Ramos (cell line): ENCODE measurements around the gene SRC.

Source experiments
- in situ Hi-C: fragments of 300-500 bp; cut with MboI; formaldehyde crosslinking; loops from one replicate; pipeline ENCODE4 v1.14.3; 2022; ENCODE audit warnings: low sequenced_read_pairs; ENCODE audit not compliant: unreplicated experiment

The SRC gene

DNA sequence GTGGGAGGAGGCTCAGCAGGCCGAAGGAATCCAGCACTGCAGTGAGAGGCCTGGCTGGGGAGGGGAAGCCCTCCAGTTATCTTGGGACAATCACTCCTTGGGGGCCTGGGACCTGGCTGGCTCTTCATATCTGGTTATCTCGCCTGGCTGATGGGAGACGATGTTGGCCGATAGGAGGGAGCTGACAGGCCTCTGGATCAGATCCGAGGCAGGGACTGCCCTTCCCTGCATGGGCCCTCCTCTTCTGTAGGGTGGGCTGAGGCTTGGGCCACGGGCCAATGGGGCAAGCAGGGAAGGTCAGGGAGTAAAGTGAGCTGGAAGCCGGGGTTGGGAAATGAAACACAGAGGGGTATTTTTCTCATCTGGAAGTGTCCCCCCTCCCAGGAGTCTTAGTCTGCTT lies 31.3 kb upstream of the SRC start:
- in situ Hi-C loops, result no loop called here

DNA sequence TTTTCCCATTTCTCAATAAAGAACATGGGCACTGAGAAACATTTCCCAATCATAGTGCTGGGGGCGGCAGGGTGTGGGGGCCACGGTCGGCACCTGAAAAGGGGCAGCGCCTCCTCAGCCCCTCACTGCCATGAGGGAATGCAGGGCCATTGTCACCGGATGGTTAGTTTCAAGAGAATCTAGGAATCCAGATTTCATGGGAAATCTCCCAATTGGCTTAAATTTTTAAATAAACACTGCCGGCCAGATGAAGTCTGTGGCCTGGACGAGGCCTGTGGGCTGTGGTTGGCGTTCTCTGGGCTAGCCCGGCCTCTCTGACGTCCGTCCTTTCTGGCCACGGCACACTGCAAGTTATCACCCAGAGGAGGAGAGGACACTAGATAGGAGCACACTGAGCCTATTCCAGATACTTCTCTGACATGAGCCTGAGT lies 30.9 kb upstream of the SRC start:
- in situ Hi-C loops, result no loop called here

DNA sequence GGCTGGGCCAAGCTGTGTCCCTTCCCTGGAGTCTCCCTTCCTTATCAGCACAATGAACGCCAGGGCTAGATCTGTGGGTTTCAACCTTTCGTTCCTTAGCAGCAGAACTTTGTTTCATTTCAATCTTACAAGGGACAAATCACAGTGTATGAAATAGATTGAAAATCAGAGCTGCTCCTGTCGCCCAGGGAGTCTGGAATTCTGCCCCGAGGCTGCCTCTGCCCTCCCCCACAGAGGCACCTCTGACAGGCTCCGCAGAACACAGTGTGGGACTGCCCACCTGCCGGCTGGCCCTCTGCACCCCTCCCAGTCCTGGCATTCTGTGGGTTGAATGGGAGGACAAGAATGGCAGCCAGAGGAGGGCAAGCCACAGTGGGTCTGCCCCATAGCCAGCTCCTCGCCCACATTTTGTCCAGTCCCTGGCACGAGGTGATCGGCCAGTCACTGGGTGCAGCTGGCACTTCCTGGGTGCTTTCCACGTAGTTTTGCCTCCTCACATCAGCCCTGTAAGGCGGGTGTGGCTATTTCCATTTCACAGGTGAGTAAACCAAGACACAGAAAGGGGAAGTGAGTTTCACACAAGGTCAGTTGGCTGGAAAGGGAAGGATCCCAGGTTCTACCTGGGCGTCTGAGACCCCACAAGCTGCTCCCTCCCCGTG lies 30.4 kb upstream of the SRC start:
- in situ Hi-C loops, result no loop called here

DNA sequence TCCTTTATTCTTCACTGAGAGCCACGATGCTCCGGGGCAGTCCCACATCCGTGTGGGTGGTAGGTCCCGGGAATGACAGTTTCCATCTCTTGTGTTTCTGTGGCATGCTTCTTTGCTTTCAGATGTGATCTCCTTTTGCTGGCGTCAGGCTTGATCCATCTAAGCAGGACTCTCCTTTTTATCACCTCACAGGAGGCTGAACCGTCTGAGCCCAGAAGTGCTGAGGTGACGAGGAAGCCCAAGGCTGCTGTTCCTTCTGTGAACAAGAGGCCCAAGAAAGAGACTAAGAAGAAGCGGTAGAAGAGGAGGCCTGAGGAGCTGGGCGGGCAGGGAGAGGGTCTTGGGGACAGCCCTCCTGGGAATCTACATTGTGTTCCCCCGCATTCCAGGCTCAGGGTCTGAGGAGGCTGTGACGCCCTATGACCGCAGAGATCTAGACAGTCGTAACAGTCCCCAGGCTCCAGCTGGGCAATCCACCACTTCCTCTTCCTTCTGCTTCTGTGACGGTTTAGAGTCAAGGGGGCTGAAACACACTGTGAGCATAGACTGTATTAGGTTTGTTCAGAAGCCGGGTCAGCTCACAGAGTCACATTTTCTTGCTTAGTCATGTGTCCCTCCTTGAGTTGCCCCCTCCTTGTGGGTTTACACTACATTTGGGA lies 29.7 kb upstream of the SRC start:
- in situ Hi-C loops, result no loop called here

DNA sequence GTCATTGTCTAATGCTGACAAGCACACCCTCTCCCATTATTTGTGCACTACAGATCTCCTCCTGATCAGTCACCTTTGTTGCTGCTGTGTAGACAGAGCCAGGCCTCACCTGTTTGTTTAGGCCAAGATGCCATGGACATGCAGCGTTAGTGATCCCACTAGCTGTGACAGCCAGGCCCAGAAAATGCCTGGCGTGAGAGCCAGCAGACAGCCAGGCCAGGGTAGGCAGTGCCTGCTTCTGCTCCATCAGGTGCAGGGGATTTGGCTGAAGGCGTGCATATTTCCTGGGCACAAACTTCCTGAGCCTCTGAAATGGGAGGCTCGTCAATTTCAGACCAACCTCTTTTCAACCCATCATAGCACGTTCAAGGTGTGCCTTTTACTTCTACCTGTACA lies 29.2 kb upstream of the SRC start:
- in situ Hi-C loops, result no loop called here

DNA sequence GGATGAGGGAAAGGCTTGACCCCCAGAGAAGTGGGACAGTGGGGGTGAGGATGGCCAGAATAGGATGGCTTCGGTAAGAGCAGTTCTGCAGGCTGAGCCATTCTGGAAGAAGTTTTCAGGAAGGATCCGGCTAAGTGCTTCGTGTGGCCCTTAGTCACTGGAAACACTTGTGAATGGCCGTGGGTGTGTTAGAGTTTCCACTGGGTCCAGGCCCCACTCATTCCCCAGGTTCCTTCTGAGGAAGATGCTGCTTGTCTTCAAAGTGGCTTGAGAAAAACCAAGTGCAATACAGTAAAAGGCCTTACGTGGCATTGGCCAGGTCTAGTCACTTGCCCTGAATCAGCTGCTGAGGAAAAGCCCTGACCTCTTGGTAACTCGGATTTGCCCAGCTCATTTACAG lies 28.6 kb upstream of the SRC start:
- in situ Hi-C loops, result no loop called here

DNA sequence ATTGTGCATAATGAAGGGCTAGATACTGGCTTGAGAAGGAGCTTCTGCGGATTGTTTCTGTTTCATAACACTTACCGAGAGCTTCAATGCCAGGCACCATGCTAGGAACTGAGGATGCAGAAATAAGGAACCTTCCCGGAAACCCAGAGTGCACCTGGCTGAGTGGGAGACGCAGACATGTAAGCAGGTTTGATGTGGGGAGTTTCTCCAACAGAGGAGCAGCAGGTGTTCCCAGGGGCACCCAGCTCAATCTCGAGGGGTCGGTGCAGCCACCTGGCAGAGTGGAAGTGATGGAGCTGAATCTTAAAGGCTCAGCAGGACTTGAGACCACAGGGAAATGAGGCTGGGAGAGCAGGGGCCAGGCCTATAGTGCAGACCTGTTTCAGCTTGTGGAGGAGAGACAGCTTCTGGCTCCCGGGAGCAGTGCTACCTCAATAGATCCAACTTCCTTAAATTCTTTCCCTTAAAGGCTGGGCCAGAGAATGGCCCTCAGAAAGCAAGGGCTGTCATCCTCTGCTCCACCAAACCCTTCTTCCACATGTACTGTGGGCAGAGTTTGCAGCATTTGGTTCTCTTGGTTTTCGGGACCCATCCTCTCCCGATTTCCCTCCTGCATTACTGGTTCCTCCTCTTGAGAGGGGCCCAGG lies 27.8 kb upstream of the SRC start:
- in situ Hi-C loops, result no loop called here

DNA sequence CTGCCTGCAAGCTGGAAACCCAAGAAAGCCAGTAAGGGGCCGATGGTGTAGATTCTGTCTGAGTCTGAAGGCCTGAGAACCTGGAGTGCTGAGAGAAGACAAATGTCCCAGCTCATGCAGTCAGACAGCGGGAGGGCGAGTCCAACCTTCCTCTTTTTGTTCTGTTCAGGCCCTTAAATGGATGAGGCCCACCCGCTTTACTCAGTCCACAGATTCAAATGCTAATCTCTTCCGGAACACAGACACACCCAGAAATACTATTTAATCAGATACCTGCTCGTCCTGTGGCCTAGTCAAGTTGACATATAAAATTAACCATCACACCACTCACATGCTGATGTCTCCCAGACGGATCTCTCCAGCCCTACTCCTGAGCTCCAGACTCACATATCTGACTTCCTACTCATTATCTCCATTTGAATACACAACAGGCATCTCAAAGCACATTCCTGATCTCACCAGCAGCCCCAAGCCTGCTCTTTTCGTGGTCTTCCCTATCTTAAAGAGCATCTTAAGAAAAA lies 26.7 kb upstream of the SRC start:
- in situ Hi-C loops, result no loop called here

DNA sequence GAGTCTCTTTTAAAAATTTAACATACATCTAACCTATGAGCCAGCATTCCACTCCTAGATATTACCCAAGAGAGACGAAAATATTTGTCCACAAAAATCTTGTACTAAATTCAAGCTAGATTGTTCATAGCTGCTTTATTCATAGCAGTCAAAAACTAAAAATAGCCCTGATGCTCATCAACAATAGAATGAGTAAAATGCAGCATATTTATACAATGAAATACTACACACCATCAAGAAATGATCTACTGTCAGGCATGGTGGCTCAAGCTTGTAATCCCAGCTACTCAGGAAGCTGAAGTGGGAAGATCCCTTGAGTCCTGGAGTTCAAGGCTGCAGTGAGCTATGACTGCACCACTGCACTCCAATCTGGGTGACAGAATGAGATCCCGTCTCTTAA lies 22.0 kb upstream of the SRC start:
- in situ Hi-C loops, result no loop called here

DNA sequence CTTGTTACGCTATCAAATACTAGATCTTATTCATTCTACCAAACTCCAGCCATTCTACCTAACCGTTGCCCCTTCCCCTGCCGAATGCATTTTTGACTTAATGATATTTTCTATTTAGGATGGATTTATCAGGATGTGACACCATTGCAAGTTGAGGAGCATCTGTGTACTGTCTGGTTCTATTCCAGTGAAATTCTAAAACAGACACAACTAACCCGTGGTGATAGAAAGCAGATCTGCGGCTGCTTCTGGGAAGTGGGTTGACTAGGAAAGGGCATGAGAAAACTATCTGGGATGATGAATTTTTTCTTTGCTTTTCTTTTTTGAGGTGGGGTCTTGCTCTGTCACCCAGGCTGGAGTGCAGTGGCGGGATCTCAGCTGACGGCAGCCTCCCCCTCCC lies 20.7 kb upstream of the SRC start:
- in situ Hi-C loops, result no loop called here

DNA sequence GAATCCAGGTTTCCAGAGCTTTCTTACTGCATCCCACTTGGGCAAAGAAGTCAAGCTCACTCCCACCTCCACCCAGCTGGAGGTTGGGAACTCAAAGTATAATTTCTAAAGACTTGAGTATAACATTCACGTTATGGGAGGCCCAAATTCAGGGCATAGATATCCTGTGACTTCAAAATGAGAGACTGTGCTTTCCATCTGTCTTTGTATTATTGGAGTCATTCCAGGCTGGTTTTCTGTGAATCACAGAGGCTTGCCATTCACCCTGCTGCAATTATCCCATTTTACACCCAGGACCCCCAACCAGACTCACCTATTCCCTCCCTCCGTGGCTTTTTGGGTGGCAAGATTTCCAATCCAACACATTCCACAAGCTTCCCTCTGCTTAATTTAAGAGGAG lies 19.3 kb upstream of the SRC start:
- in situ Hi-C loops, result no loop called here

DNA sequence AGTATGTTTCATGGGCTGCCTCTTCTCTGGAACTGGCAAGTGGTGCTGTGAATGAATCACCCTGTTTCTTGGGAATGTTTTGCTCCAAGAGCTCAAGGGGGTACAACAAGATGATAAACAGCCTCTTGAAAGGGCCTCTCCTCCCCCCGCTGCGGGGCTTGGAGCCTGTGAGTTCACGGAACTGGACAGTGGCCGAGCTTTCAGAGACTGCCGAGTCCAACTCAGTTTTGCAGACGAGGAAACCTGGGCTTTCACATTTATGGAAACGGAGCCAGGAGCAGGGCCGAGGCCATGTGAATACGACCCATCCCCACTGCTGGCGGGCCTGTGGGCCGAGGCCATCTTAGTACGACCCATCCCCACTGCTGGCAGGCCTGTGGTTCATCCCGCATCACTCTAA lies 18.2 kb upstream of the SRC start:
- in situ Hi-C loops, result no loop called here

DNA sequence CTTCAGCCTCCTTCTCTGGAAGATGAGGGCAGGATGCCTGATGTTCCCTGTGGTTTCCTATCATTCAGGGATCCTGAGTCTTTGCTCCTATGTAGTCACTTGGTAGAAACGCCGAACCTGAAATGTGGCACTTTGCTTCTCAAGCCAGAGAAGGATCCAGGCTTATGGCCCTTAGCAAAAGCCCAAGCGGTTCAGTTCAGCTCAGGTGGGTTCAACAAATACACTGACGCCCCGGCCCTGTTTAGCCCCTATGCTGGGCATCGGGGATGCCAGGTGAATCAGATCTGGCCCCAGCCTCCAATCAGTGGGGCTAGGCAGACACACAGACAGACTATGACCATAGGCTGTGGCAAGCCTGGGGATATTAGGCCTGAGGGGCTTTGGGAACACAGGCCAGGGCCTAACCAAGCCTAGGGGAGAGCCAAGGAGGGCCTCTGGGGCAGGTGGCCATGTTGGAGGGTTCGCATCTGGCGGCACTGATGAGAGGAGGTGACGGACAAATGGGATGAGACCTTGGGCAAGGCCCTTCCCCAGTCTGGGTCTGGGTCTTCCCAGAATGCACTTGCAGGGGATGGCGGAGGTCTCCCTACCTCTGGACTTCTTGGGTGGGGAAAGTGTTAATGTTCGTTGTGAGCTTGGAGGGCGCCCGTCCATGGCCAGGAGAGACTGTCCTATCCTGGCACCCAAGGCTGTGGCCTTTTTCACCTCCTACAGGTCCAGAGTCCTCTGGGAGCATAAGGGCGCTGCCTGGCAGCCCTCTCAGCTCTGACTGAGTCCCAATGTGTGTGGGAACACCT lies 17.6 kb upstream of the SRC start:
- in situ Hi-C loops, result no loop called here

DNA sequence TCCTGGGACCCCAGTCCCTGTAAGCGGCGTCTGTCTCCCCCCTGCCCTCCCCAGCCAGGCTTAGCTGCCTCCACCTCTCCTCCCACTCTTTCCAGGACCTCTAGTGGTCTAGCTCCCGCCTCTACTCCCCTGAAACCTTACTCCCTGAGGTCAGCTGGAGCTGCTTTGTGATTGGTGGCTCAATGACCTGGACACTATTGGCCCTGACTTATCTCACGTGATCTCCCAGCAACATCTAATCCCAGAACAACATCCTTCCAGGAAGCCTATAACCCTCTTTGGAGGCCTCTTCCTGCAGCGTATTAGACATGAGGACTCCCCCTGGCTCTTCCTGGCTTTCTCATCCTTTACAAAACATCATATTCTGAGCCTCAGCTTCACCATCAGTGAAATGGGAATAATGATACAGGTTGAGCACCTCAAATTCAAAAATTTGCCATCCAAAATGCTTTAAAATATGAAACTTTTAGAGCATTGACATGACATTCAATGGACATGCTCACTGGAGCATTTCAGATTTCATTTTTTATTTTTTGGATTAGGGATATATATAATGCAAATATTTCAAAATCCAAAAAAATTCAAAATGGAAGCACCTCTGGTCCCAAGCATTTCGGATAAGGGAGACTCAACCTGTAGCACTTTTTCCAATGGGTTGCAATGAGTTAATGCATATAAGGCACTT lies 16.3 kb upstream of the SRC start:
- in situ Hi-C loops, result no loop called here

DNA sequence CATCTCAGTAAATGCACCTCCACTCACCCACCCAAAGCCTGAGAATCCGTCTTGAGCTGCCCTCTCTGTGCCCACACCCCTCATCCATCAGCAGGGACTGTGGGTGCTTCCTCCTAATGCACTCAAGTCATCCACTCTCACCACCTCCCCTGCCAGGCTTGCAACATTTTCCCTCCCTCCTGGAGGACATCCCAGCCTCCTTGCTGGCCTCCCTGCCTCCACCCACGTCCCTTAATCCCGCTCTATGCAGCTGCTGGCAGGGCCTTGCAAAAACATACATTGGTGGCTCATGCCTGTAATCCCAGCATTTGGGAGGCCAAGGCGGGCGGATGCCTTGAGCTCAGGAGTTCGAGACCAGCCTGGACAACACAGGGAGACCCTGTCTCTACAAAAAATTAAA lies 15.6 kb upstream of the SRC start:
- in situ Hi-C loops, result no loop called here

DNA sequence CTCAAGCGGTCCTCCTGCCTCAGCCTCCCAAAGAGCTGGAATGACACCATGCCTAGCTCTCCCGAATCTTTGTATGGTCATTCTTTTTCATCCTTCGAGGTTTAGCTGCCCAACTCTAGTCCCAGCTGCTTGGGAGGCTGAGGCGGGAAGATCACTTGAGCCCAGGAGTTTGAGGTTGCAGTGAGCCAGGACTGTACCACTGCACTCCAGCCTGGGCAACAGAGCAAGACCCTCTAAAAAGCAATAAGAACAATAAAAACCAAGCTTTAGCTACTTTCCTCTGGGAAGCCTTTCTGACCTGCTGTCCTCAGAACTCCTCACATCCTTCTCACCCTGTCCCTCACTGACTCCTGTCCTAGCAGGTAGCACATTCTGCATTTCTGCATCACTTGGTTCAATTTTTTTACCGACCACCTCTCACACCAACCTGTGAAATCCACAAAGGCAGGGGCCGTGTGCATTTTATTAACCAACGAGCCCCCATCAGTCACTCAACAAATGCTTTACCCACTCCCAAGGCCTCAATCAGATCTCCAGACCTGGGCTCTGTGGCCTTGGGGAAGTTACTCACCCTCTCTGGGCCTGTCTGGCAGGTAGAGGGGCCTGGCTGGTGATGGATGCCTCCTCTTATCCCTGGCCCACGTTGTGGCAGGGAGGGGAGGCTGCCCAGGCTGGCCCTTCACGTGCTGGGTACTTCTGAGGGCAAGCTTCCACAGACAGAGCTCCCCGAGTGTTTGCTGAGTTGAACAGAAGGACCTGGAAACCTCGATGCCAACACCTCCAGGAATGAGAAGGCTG lies 14.7 kb upstream of the SRC start:
- in situ Hi-C loops, result no loop called here

DNA sequence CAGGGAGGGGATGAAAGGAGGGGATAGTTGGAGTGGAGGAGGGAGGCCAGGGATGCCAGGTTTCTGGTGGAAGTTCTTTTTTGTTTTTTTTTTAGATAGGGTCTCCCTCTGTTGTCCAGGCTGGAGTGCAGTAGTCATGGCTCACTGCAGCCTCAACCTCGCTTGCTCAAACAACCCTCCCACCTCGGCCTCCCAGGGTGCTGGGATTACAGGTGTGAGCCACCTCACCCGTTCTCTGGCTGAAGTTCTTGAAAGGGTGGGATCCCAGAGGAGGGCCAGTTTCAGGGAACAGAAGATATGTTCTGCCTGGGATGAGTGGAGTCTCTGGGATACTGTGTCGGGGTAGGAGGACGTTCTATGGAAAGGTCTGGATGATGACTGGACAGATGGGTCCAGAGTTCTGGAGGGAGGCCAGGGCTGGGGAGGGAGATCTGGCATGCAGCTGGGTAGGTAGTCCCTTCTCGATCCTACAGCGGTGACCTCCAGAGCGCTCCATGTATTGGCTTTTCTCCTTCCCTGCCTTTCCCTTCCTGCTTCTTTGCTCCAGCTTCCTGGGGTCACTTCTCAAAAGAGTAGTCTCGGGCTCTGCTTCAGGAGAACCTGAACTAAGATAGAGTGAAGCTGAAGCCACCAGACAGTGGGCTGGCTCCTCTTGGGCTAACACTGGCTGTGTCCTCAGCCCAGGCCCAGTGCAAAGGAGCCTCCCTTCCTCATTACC lies 12.7 kb upstream of the SRC start:
- in situ Hi-C loops, result no loop called here

DNA sequence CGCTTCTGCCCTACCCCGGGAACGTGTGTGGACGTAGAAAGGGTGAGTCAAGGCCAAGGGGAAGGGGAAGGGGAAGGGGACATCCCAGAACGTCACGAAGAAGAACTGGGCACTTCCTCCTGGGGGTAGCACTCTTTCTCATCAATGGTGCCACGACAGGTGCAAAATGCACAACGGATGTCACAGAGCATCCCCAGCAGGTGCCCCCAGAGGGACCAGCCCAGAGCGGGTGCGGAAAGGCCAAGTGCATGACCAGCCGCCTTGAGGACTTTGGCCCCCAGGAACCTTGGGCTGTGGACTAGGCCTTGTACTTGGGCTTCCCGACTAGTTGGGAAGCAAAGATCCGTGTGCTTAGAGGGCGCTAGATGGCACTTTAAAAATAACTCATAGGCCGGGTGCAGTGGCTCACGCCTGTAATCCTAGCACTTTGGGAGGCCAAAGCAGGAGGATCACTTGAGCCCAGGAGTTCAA lies 12.1 kb upstream of the SRC start:
- in situ Hi-C loops, result no loop called here

DNA sequence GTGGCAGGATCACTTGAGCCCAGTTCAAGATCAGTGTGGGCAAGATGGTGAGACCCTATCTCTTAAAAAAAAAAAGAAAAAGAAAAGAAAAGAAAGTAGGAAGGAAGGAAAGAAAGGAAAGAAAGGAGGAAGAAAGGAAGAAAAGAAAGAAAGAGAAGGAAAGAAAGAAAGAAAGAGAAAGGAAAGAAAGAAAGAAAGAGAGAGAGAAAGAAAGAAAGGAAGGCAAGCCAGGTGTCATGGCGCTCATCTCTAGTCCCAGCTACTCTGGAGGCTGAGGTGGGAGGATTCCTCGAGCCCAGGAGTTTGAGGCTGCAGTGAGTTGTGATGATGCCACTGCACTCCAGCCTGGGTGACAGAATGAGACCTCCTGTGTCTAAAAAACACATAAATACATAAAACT lies 11.5 kb upstream of the SRC start:
- in situ Hi-C loops, result no loop called here
